Measurements from ENCODE around the gene PDE7B.

DNA sequence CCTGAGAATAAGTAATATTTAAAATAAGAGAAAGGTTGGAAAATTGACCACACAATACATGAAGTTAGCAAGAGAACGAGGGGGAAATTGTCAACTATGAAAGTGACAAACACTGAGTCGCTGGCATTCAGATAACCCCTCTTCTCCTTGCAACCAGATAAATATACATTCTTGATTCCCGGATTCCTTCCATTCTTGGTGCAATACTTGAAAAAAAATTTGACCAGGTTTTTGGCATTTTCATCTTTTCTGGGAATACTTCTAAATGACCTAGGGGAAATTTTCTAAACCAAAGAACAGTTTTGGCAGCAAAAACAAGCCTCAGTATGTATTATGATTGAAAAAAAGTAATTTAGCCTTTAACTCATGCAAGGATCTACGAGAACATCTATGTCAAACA is 164.0 kb downstream of the PDE7B start:
- TF ChIP-seq, protein P1, sequence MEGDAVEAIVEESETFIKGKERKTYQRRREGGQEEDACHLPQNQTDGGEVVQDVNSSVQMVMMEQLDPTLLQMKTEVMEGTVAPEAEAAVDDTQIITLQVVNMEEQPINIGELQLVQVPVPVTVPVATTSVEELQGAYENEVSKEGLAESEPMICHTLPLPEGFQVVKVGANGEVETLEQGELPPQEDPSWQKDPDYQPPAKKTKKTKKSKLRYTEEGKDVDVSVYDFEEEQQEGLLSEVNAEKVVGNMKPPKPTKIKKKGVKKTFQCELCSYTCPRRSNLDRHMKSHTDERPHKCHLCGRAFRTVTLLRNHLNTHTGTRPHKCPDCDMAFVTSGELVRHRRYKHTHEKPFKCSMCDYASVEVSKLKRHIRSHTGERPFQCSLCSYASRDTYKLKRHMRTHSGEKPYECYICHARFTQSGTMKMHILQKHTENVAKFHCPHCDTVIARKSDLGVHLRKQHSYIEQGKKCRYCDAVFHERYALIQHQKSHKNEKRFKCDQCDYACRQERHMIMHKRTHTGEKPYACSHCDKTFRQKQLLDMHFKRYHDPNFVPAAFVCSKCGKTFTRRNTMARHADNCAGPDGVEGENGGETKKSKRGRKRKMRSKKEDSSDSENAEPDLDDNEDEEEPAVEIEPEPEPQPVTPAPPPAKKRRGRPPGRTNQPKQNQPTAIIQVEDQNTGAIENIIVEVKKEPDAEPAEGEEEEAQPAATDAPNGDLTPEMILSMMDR (IDR thresholded peaks at IDR 0.05) = no peak
- TF ChIP-seq POLR2A (IDR thresholded peaks at IDR 0.05) = no peak

Measured in Peyer's patch (tissue), 4 donors.